SH-SY5Y (cell line): ENCODE results near the gene STARD9.

ENCODE experiments used
- GATA2 ChIP-seq: IDR thresholded peaks from 2 replicates; pipeline ENCODE4 v1.6.1; 2011; ENCODE audit warnings: mild to moderate bottlenecking, low read depth, low read length
- GATA3 ChIP-seq: IDR thresholded peaks from 2 replicates; pipeline ENCODE4 v1.6.1; 2011; ENCODE audit warnings: low read depth, mild to moderate bottlenecking, low read length, moderate library complexity

STARD9 gene

DNA sequence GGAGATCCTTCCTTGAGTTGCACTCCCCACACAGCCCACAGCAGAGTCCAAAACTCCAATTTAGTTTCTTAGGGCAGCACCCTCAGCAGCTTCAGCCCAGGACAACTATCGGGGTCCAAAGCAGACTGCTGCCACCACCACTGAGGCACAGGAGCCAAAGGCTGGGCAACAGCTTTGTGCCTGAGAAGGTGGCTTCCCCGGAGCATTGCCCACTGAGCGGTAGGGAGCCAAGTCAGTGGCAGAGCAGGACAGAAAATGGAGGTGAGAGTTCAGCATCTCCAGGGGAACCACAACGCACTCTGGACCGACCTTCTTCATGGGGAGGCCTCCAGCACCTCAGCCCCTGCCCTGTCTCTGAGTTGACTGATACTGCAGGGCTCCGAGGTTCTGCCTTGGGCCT lies 118.1 kb downstream of the STARD9 start:
- TF ChIP-seq GATA2 (no peak), GATA3 (no peak)

DNA sequence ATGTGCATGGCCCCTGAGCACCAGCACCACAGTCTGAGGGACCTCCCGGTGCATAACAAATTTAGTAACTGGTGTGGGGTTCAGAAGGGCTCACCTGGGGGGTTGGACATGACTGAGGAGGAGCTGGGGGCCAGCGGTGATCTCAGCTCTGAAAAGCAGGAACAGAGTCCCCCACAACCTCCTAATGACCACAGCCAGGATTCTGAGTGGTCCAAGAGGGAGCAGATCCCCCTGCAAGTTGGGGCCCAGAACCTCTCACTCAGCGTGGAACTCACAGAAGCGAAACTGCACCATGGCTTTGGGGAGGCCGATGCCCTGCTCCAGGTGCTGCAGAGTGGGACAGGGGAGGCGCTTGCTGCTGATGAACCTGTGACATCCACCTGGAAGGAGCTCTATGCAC lies 118.5 kb downstream of the STARD9 start:
- TF ChIP-seq GATA3 = no peak
- no peak for TF ChIP-seq GATA2

DNA sequence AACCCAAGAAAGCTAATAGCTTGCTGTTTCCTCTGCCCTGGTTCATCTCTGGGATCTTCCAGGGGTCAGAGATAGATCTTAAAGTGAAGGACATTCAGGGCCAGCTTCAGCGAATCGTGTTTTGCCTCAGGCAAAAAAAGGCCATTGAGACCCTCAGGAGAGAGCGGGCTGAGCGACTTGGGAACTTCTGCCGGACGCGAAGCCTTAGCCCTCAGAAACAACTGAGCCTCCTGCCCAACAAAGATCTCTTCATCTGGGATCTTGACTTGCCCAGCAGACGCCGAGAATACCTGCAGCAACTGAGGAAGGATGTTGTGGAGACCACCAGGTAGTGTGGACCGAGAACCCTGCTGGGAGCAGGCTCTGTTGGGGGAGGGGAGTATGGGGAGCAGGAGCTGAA lies 119.0 kb downstream of the STARD9 start:
- TF ChIP-seq GATA3 = no peak
- no peak for TF ChIP-seq GATA2

DNA sequence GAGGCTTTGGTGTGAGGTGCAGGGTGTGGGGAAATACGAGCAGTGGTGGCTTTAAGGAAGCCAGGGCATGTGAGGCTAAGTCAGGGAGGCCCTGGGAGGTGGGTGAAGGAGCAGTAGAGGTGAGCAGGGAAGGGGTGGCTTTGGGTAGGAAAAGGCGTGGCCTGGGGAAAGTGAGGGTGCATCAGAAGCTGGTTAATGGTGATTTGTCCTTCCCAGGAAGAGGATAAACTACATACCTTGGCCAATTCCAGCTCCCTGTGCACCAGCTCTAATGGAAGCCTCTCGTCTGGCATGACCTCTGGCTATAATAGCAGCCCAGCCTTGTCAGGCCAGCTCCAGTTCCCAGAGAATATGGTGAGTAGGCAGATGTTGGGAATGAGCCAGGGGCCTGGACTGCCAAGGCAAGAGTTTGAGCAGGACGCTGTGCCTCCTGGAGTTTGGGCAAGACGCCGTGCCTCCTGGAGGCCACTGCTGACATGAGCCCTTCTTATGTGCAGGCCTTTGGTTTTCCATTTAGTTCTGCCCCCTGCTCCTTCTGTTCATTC lies 120.2 kb downstream of the STARD9 start:
- no peak for TF ChIP-seq GATA2
- no peak for TF ChIP-seq GATA3

DNA sequence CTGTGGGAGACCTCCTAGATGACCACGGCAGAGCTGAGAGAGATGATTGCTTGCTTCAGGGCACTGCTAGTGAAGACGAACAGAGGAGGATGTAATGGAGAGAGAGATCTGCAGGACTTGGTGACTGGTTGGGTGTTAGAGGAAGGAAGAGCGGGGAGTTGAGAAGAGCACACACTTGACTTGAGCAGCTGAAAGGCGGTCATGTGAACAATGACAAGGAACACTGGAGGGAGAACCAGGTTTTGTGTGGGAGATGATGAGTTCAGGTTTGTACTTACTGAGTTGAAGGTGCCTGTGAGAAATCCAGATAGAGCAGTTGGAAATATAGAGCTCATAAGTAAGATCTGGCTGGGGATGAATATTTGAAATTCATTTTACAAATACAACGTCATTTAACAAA lies 121.2 kb downstream of the STARD9 start:
- TF ChIP-seq GATA2 (no peak), GATA3 (no peak)

DNA sequence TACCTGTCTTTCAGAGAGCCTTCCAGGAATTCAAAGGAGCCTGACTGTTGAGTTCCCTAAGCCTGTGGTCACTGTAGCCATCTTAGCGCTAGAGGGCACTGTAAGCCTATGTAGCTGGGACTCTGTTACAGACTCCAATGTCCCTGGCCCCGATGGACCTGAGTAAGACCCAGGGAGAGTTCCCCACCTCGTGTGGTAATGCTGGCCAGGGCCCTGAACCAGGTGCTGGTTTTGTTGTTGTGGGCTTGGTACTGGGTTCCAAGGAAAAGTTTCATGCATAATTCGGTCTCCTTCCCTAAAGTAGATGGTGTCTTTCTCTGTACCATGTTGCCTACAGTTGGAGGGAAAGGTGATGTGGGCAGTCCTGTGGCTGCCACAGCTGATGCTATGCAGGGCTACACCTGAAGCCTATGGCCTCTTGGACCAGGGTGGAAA lies 129.1 kb downstream of the STARD9 start:
- no peak for TF ChIP-seq GATA3
- no peak for TF ChIP-seq GATA2

DNA sequence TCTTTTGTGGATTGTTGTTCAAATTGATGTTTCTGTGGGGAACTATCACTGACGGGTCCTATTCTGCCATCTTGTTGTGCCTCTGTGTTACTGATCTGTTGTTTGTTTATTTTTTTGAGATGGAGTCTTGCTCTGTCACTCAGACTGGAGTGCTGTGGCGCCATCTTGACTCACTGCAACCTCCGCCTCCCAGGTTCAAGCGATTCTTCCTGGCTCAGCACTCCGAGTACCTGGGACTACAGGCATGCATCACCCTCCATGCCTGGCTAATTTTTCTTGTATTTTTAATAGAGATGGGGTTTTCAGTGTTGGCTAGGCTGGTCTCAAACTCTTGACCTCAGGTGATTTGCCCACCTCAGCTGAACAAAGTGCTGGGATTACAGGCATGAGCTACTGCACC lies 129.9 kb downstream of the STARD9 start:
- no peak for TF ChIP-seq GATA2
- no peak for TF ChIP-seq GATA3

DNA sequence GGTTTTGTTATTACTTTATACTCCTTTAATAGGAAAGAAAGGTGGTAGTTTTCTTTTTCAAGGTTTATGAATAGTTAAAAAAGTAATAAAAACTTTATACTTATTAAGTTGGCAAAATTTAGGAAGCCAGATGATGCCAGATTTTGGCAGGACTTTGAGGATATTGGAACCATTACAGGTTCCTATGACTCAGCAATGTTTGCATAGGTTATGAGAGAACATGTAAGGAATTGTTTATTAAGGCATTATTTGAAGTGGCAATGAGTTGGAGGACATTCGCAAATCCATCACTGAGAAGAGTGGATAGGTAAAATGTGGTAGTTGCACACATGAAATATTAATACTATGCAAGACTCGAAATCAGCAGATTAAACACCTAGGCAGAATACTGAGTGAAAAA lies 131.7 kb downstream of the STARD9 start:
- no peak for TF ChIP-seq GATA2
- no peak for TF ChIP-seq GATA3

DNA sequence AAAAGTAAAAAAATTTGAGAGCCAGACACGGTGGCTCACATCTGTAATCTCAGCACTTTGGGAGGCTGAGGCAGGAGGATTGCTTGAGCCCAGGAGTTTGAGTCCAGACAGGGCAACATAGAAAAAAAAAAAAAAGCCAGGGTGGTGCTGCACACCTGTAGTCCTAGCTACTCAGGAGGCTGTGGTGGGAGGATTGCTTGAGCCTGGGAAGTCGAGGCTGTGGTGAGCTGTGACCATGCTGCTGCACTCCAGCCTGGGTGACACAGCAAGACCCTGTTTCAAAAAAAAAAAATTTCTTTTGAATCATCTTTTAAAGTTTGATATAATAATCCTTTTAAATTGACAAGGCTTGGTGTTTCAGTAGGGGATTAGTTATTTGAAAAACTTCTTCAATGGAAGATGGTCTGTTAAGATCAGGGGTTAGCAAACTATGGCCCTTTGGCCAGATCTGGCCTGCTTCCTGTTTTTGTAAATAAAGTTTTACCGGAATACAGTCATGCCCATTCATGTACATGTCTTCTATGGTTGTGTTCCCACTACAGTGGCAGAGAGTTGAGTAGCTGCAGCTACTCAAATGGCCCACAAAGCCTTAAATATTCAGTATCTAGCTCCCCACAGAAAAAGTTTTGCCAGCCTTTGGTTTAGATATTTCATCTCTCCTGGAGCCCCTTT lies 132.6 kb downstream of the STARD9 start:
- TF ChIP-seq GATA2 = no peak
- no peak for TF ChIP-seq GATA3

DNA sequence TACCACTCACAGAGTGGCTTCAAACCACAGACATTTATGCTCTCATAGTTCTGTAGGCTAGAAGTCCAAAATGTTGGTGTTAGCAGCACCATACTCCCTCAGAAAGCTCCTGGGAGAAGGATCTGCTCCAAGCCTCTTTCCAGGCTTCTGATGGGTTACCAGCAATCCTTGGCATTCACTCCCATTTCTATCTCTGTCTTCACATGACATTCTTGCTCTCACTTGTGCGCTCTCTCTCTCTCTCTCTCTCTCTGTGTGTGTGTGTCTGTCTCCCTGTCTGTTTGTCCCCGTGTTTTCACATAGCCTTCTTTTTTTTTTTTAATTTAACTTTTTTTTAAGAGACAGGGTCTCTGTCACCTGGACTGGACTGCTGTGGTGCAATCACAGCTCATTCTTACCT lies 135.3 kb downstream of the STARD9 start:
- TF ChIP-seq GATA2 (no peak), GATA3 (no peak)

DNA sequence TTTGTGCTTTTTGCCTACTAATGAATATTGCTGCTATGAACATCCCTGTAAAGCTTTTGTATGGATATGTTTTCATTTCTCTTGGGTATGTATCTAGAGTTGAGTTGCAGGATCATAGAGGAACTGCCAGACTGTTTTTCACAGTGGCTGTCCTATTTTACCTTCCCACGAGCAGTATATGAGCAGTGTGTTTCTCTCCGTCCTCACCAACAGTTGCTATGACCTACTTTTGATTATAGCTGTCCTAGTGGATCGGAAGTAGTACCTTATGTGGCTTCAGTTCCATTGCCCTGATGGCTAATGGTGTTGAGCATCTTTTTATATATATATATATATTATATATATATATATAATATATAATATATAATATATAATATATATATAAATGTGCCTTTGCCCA lies 136.3 kb downstream of the STARD9 start:
- no peak for TF ChIP-seq GATA2
- TF ChIP-seq GATA3 = no peak

DNA sequence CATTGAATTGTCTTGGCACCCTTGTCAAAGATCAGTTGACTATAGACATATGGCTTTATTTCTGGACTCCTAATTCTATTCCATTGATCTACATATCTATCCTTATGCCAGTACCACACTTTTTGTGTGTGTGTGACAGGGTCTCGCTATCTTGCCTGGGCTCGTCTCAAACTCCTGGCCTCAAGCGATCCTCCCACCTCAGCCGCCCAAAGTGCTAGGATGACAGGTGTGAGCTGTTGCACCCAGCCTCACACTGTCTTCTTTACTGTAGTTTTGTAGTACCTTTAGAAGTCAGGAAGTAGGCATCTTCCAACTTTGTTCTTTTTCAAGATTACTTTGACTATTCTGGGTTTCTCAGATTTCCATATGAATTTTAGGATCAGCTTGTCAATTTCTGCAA lies 137.2 kb downstream of the STARD9 start:
- TF ChIP-seq GATA2 (no peak), GATA3 (no peak)

DNA sequence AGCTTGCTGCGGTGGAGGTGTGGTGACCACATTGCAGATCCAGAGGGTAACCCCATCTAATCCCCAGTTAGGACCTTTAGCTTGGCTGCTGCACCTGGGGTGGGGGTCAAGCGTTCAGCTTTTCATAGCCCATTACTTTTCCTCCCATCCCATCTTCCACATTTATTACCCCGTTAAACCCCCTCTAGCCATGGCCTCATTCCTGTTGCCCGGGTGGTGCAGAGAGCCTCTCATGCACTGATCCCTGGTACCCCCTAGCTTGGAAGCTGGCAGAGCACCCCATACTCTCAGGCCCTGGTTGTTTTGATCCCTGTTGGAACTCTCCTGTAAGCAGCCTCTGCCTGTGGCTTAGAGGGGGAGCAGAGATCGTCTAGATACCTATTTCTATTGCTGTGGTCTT lies 140.7 kb downstream of the STARD9 start:
- TF ChIP-seq GATA3 (no peak), GATA2 (no peak)

DNA sequence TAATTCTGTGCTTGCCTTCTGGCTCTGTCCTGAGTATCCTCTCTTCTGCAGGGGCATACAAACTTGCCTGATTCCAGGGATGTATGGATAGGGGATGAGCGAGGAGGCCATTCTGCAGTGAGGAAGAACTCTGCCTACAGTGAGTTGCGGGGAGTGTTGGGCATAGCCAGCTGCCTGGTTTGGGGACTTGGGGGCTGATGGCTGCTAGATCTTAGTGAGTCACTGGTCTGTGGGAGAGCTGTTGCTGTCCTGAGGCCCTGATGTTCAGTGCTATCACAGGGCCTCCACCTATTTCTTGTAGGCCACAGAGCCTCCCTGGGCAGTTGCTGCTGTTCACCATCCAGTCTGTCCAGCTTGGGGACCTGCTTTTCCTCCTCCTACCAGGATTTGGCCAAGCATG lies 141.2 kb downstream of the STARD9 start:
- TF ChIP-seq GATA3 (no peak), GATA2 (no peak)

DNA sequence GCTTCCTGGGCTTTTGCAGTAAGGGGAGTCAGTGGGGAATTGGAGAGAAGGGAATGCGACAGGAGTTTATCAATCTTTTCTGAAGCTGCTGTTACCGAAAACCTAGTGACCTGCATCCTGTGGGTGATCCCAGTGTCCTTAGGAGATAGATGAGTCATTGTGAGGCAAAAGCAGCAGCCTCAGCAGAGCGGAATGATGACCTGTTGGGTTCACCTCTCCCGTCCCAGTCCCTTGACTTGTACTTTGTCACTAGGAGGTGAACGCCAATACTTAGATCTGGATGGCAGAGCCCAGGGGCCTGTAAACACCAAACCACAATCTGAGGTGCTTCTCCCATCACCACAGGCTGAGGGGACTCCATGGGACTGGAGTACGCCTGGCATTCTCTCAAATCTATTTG lies 143.6 kb downstream of the STARD9 start:
- no peak for TF ChIP-seq GATA2
- TF ChIP-seq GATA3 = no peak

DNA sequence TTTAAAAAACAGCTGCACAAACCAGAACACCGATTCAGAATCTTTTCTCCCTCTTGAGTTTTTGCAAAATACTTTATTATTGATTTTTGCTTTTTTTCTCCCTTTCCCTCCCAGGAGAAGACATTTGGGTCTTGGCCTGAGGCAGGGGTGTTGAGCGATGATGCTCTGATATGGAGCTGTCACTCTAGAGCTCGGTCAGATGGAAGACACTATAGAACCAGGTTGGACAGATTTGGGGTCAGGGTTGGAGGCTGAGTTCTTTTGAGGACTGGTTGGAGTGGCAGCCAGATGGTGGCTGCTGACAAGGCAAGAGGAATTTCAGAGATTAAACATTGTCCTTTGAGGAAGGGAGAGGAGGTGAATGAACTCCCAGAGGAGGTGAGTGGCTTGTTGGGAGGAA lies 144.7 kb downstream of the STARD9 start:
- TF ChIP-seq GATA2 (no peak), GATA3 (no peak)

DNA sequence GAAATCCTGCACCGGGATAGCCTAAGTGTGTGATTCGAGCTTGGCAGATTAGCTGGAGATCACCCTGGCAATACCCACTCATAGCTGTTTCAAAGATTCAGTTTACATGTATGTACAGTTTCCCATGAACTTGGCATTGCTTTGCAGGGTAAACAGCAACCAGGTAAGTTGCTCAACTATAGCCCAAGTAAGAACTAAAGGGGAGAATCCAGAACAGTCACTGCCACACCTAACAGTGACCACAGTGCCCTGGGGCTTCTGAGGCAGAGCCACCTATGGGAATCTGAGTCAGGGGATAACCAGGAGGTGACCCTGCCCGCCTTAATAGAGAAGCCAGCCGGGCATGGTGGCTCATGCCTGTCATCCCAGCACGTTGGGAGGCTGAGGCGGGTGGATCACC lies 145.6 kb downstream of the STARD9 start:
- TF ChIP-seq GATA3 = no peak
- TF ChIP-seq GATA2 = no peak
